Cardiac fibroblast (primary cell): ENCODE results near the gene TBC1D17.

ENCODE experiments used
- DNase-seq, 2 donors: peaks; one replicate each; pipeline versions ENCODE4 v3.0.0 to v3.0.0-alpha.2; 2010; ENCODE audit warnings: low read depth in 2 of 2
- H3K4me3 ChIP-seq, 2 donors: replicated peaks in 1 of 2; 1 replicate in 1 of 2; 2 replicates in 1 of 2; pipeline ENCODE4 v1.5.1; 2011; ENCODE audit warnings: low read depth in 2 of 2, low read length in 2 of 2, mild to moderate bottlenecking in 2 of 2, moderate library complexity in 1 of 2
- TF ChIP-seq, protein P1 (sequence below): IDR thresholded peaks from one replicate; pipeline ENCODE4 v1.5.1; 2011; ENCODE audit warnings: low read depth, mild to moderate bottlenecking, low read length, inconsistent platforms

Gene TBC1D17

DNA sequence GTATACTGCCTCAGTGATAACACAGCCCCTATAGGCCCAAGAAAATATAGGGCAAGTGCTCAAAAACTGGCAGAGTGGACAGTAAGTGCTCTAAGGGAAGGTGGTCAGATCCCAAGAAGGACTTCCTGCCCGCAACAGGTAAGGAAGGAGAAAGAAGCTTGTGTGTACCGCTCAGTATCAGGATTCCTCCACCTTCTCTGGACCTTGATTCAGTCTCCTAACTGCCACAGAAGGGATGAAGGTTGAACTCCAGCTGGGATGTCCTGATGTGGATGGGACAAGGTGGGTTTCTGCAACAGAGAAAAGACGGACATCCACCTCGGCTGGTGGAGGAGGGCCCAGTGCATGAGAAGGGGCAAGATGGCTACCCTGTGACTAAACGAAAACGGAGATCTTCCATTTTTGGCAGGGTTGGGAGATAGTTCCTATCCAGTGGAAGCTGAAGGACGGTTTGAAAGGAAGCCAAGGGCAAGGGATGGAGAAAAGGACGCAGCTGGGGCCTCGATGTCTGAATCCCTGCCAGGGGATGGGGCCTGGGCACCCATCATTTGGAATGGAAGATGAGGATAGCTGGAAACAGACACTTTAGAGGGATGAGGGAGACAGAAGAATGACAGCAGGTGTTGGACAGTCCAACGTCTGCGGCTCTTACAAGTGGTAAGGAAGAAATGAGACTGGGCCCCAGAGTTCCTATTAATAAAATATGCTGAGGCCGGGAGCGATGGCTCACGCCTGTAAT lies 50.2 kb downstream of the TBC1D17 start:
- no peak overlapping the region for H3K4me3 ChIP-seq
- no peak for DNase-seq
- TF ChIP-seq, protein P1, sequence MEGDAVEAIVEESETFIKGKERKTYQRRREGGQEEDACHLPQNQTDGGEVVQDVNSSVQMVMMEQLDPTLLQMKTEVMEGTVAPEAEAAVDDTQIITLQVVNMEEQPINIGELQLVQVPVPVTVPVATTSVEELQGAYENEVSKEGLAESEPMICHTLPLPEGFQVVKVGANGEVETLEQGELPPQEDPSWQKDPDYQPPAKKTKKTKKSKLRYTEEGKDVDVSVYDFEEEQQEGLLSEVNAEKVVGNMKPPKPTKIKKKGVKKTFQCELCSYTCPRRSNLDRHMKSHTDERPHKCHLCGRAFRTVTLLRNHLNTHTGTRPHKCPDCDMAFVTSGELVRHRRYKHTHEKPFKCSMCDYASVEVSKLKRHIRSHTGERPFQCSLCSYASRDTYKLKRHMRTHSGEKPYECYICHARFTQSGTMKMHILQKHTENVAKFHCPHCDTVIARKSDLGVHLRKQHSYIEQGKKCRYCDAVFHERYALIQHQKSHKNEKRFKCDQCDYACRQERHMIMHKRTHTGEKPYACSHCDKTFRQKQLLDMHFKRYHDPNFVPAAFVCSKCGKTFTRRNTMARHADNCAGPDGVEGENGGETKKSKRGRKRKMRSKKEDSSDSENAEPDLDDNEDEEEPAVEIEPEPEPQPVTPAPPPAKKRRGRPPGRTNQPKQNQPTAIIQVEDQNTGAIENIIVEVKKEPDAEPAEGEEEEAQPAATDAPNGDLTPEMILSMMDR, result no peak

DNA sequence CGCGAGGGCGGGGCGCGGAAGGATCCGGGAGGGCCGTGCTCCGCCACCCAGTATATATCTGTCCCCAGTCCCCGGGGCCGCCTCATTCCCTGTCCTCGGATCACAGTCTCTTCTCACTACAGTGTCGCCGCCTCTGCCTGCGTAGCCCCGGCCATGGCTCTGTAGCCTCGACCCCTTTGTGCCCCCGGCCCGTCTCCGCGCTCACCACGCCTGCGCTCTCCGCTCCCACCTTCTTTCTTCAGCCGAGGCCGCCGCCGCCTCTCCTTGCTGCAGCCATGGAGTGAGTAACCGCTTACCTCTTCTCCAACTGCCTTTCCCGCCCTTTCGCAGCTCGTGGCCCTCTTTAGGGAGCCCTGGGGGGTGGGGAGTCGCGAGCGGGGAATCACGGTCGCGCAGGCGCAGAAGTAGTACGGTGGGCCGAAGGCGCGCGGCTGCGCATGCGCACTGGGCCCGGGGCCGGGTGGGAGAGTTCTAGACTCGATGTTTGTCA lies 51.7 kb downstream of the TBC1D17 start, which contains the start of the genes ATF5 and NUP62:
Gene ATF5 (plus strand): TSS at position 85 of the 490 bp plus-strand sequence. CDS start 1,646 bp downstream, outside the sequence.
Gene NUP62 (minus strand): TSS at position 384 of the 490 bp plus-strand sequence. CDS start 19,697 bp downstream, outside the sequence.
- TF ChIP-seq, protein P1, result no peak
- H3K4me3 ChIP-seq, result peak within 1 kb of the TSS; percentile 97 to 99
- peak; percentile 84 to 89 for DNase-seq

DNA sequence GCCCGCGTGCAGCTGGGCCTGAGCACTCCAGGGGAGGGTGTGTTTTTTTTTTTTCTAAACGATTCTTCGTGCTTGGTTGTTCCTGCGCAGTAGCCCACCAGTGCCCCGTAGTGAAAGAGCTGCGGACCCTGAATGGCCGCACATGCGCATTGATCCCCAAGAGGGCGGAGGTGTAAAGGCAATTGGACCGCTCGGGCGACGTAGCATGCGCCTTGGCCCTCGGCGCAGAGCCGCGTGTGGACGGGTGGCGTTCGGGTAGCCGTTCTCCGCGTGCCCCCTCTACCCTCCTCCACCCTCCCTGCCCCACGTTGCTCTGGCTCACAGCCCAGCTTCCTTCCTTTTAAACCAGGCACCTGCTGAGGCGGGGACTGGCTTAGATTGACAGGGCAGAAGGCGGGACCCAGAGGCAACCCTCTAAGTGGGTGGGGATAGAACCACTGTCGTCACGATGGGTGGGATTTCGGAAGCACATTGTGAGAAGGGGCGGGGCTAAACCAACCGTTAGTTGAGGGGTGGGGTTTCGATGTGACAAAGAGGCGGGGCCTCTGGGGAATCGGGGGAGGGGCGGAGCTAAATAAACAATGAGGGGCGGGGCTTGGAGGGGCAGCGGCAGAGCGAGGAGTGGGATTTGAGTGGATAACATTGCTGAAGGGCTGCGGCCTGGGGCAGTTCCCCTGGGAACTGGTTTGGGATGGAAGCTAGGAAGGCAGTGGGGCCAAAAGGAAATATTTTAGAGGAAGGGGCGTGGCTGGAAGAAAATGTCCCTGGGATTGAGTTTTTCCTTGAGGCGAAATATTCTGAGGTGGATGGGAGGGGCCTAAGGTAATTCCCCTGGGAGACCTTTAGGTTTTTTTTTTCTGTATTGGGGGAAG lies 52.3 kb downstream of the TBC1D17 start:
- peak overlapping the region; percentile 97 to 99 for H3K4me3 ChIP-seq
- TF ChIP-seq, protein P1, result peak; percentile 16
- DNase-seq, result peak; percentile 99

DNA sequence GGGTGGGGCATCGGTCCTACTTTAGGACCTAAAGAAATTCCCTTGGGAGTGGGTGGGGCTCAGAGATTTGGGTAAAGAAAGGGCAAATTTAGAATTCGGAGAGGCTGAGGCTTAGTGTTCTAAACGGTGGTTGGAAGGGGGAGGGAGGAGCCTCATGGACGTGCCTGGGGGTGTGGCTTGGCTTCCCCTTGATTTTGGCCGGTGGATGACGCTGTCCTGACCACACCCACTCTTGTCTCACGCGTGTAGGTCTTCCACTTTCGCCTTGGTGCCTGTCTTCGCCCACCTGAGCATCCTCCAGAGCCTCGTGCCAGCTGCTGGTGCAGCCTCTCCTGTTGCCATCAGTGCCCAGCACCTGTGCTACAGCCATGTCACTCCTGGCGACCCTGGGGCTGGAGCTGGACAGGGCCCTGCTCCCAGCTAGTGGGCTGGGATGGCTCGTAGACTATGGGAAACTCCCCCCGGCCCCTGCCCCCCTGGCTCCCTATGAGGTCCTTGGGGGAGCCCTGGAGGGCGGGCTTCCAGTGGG lies 53.0 kb downstream of the TBC1D17 start:
- peak; percentile 18 to 57 for DNase-seq
- TF ChIP-seq, protein P1, result no peak
- peak overlapping the region in 1 of 2 donors; percentile 42 for H3K4me3 ChIP-seq

DNA sequence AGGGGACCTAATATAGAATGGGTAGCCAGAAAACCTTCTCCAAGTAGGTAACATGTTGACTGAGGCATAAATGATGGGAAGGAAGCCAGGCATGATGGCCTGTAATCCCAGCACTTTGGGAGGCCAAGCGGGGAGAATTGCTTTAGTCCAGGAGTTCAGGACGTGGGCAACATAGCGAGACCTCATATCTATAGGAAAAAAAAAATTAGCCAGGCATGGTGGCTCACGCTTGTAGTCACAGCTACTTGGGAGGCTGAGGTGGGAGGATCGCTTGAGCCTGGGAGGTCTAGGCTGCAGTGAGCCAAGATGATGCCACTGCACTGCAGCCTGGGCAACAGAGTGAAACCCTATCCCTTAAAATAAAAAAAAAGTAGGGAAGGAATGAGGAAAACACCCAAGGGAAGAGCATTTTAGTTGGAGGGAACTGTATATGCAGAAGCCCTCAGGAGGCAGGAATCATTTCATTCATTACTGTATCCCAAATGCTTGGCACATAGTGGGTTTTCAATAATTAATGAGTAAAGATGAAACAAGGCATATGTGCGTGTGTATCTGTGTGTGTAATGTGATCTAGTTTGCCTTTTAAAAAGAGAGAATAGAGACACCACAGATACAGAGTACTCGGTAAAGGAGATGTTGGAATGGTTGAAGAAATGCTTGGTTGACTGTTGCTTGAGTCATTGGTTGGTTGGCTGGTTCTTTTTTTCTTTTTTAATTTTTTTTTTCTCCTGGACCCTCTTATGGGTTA lies 54.0 kb downstream of the TBC1D17 start:
- DNase-seq, result no peak
- TF ChIP-seq, protein P1, result no peak
- no peak overlapping the region for H3K4me3 ChIP-seq

DNA sequence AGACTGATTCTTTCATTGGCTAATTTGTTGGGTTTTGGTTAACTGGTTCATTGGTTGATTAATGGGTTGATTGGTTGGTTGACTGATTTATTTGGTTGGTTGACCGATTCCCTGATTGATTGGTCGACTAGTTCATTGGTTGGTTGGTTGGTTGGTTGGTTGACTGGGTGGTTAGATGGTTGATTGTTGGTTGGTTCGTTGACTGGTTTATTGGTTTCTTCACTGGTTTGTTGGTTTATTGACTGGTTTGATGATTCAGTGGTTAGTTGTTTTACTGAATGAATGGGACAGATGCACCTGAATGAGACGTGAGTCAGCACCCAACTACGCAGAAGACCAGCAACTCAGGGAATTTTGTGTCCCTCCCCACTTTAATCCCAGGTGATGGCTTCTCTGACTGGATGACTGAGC lies 54.5 kb downstream of the TBC1D17 start:
- no peak overlapping the region for H3K4me3 ChIP-seq
- TF ChIP-seq, protein P1, result no peak
- DNase-seq, result no peak
